GM23338 (cell line): ENCODE results near the gene ADGRB2. TPM values are rescaled to one million over a fixed set of nuclear protein-coding genes. Genes with fewer than 3 reads are reported as not detected.

Experiments used
- ATAC-seq: fragments of 200-7000 bp; cut with Tn5 transposase; 3 replicates; pipeline ENCODE4 v1.9.1; 2020
- DNase-seq: peaks from one replicate; pipeline ENCODE4 v3.0.0-alpha.2; 2015; ENCODE audit warnings: low spot score
- H2AFZ ChIP-seq: fragments of 200-600 bp; sonication (generic); 2 replicates; pipeline ENCODE4 v1.8.0; 2016; ENCODE audit warnings: antibody characterized with exemption, mild to moderate bottlenecking, moderate library complexity
- H3F3A ChIP-seq: fragments of 200-600 bp; sonication (generic); replicated peaks from 2 replicates; pipeline ENCODE4 v1.8.0; 2017; ENCODE audit warnings: antibody characterized with exemption, mixed run types, low read depth
- H3K27ac ChIP-seq: fragments of 200-600 bp; sonication (generic); 2 replicates; pipeline ENCODE4 v1.6.1; 2016; ENCODE audit warnings: low read depth
- H3K27me3 ChIP-seq: fragments of 200-600 bp; sonication (generic); 2 replicates; pipeline ENCODE4 v1.8.0; 2016; ENCODE audit warnings: mild to moderate bottlenecking, mixed run types, moderate library complexity; ENCODE audit not compliant: insufficient read depth
- H3K36me3 ChIP-seq: fragments of 200-600 bp; sonication (generic); 2 replicates; pipeline ENCODE4 v1.8.0; 2016; ENCODE audit warnings: mild to moderate bottlenecking; ENCODE audit not compliant: insufficient read depth
- H3K4me1 ChIP-seq: fragments of 200-600 bp; sonication (generic); 2 replicates; pipeline ENCODE4 v1.8.0; 2016; ENCODE audit warnings: mild to moderate bottlenecking, moderate library complexity; ENCODE audit not compliant: insufficient read depth
- H3K4me2 ChIP-seq: fragments of 200-600 bp; sonication (generic); 2 replicates; pipeline ENCODE4 v1.7.1; 2017; ENCODE audit warnings: mixed run types
- H3K4me3 ChIP-seq: fragments of 200-600 bp; sonication (generic); 2 replicates; pipeline ENCODE4 v1.6.1; 2016; ENCODE audit warnings: mixed run types
- H3K79me2 ChIP-seq: fragments of 200-600 bp; sonication (generic); replicated peaks from 2 replicates; pipeline ENCODE4 v1.8.0; 2017; ENCODE audit warnings: mild to moderate bottlenecking; ENCODE audit not compliant: insufficient read depth
- H3K9me2 ChIP-seq: fragments of 200-600 bp; sonication (generic); 2 replicates; pipeline ENCODE4 v1.8.0; 2017; ENCODE audit not compliant: insufficient read depth
- H4K20me1 ChIP-seq: fragments of 200-600 bp; sonication (generic); replicated peaks from 2 replicates; pipeline ENCODE4 v1.8.0; 2017; ENCODE audit warnings: mild to moderate bottlenecking; ENCODE audit not compliant: insufficient read depth
- H3K27ac Mint-ChIP-seq: 2 replicates; pipeline ENCODE4 v1.8.0; 2020; ENCODE audit warnings: inconsistent platforms, mild to moderate bottlenecking, moderate library complexity, mixed read lengths
- H3K27me3 Mint-ChIP-seq: 3 replicates; pipeline ENCODE4 v1.8.0; 2022; ENCODE audit warnings: low read depth, mild to moderate bottlenecking, moderate library complexity, mixed read lengths, inconsistent platforms; ENCODE audit not compliant: insufficient read depth, poor library complexity
- H3K36me3 Mint-ChIP-seq: 3 replicates; pipeline ENCODE4 v1.8.0; 2021; ENCODE audit warnings: low read depth, mild to moderate bottlenecking, inconsistent platforms, moderate library complexity, mixed read lengths
- H3K4me1 Mint-ChIP-seq: 3 replicates; pipeline ENCODE4 v1.8.0; 2020; ENCODE audit warnings: mild to moderate bottlenecking, inconsistent platforms, mixed read lengths
- H3K4me3 Mint-ChIP-seq: 3 replicates; pipeline ENCODE4 v1.8.0; 2021; ENCODE audit warnings: moderate library complexity, mild to moderate bottlenecking, inconsistent platforms, mixed read lengths
- H3K9me3 Mint-ChIP-seq: 3 replicates; pipeline ENCODE4 v1.8.0; 2020; ENCODE audit warnings: moderate library complexity, mild to moderate bottlenecking, inconsistent platforms, mixed read lengths
- CREB1 ChIP-seq: fragments of 250-450 bp; sonication (Bioruptor Pico); IDR thresholded peaks from 2 replicates; pipeline ENCODE4 v1.5.0; 2020; ENCODE audit warnings: low read depth, mild to moderate bottlenecking, moderate library complexity
- EZH2phosphoT487 ChIP-seq: fragments of 200-600 bp; sonication (generic); IDR thresholded peaks from one replicate; pipeline ENCODE4 v1.8.1; 2018; ENCODE audit warnings: antibody characterized with exemption; ENCODE audit not compliant: unreplicated experiment
- NANOG ChIP-seq: IDR thresholded peaks from 2 replicates; pipeline ENCODE4 v1.6.1; 2016; ENCODE audit warnings: antibody characterized with exemption, borderline replicate concordance
- STAT1 ChIP-seq: IDR thresholded peaks from one replicate; pipeline ENCODE4 v1.6.1; 2016; ENCODE audit warnings: antibody characterized with exemption; ENCODE audit not compliant: unreplicated experiment
- ZNF331 ChIP-seq: fragments of 250-450 bp; sonication (Bioruptor Pico); IDR thresholded peaks from 2 replicates; pipeline ENCODE4 v1.5.0; 2020; ENCODE audit warnings: low read depth, mild to moderate bottlenecking, moderate library complexity
- polyA plus RNA-seq: library from polyadenylated mRNA; unstranded; fragments of >200 nt; fragmentation: Nextera tagmentation; extraction: Ambion mirVana; gene quantifications from 2 replicates; pipeline ENCODE4 v1.2.1, GENCODE V29; 2016
- total RNA-seq: library from RNA; depleted of rRNA; stranded (reverse); fragments of >200 nt; shearing (Covaris generic); gene quantifications from 2 replicates; pipeline ENCODE4 v1.2.3, GENCODE V29; 2014
- TF ChIP-seq, protein P1 (sequence below): IDR thresholded peaks from 2 replicates; pipeline ENCODE4 v1.6.1; 2016; ENCODE audit warnings: antibody characterized with exemption
- TF ChIP-seq, protein P2 (sequence below): IDR thresholded peaks from one replicate; pipeline ENCODE4 v1.6.1; 2018; ENCODE audit warnings: antibody characterized with exemption; ENCODE audit not compliant: unreplicated experiment
- TF ChIP-seq, protein P3 (sequence below): fragments of 250-450 bp; sonication (Bioruptor Pico); IDR thresholded peaks from 2 replicates; pipeline ENCODE4 v1.5.0; 2020; ENCODE audit warnings: mild to moderate bottlenecking, moderate library complexity

Gene ADGRB2
- total and polyA plus RNA-seq, 2 experiments from 2014 or later = 8.0 to 27.8 TPM

DNA sequence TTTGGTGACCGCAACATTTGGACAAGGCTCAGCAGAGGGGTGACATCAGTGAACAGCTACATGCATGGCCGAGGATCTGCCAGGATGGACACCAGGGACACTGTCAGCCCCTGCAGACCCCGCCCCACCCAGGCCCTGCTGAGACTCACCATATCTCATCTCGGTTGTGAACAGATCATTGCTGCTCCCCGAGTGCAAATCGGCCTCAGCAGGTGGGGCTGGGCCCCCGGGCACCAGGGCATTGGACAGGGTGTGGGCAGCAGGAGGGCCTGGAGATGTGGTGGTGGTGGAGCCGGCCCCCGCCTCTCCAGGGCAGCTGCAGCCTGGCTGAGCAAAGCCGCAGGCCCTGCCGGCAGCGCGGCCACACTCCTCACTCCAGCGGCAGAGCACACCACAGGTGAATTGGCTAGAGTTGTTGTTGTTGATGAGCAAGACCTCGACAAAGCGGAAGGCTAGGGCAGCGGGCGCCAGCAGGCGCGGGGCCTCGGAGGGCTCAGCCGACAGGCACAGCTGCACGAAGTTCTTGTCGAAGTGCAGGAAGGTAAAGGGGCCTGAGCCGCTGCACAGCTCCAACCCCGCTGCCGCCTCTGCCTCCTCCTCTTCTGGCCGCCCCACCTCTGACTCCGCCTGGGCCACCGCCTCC, 8.2 kb downstream of the ADGRB2 start:
- no peak overlapping the region for H2AFZ ChIP-seq
- peaks cover 34% of the 10 kb centered on the region for H3K4me1 ChIP-seq
- no peaks in the 10 kb centered on the region for H3K27me3 ChIP-seq
- Mint-ChIP-seq H3K9me3 (no peaks in the 10 kb centered on the region; the same call in 1 of the 3 replicates), H3K4me1 (peaks cover 53% of the 10 kb centered on the region), H3K4me3 (no peak overlapping the region), H3K36me3 (no peaks in the 10 kb centered on the region; the same call in 2 of the 3 replicates), H3K27me3 (peaks cover 16% of the 10 kb centered on the region), H3K27ac (no peak overlapping the region)
- H3K79me2 ChIP-seq = peaks cover 13% of the 10 kb centered on the region; the same call in 1 of the 2 replicates
- ATAC-seq (no peak), DNase-seq (no peak)
- H3K9me2 ChIP-seq = no peaks in the 10 kb centered on the region
- no peak overlapping the region for H3K4me3 ChIP-seq
- H3K36me3 ChIP-seq = no peaks in the 10 kb centered on the region
- H3K27ac ChIP-seq = no peak overlapping the region
- TF ChIP-seq ZNF331 (CRISPR knock-in tag) = no peak
- TF ChIP-seq, protein P1, sequence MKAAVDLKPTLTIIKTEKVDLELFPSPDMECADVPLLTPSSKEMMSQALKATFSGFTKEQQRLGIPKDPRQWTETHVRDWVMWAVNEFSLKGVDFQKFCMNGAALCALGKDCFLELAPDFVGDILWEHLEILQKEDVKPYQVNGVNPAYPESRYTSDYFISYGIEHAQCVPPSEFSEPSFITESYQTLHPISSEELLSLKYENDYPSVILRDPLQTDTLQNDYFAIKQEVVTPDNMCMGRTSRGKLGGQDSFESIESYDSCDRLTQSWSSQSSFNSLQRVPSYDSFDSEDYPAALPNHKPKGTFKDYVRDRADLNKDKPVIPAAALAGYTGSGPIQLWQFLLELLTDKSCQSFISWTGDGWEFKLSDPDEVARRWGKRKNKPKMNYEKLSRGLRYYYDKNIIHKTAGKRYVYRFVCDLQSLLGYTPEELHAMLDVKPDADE = no peak
- no peak for TF ChIP-seq CREB1 (CRISPR knock-in tag)
- TF ChIP-seq STAT1 = no peak
- TF ChIP-seq NANOG = no peak
- no peak overlapping the region for H3K4me2 ChIP-seq
- peaks cover 10% of the 10 kb centered on the region for H3F3A ChIP-seq
- peaks cover 3% of the 10 kb centered on the region; the same call in 1 of the 2 replicates for H4K20me1 ChIP-seq

DNA sequence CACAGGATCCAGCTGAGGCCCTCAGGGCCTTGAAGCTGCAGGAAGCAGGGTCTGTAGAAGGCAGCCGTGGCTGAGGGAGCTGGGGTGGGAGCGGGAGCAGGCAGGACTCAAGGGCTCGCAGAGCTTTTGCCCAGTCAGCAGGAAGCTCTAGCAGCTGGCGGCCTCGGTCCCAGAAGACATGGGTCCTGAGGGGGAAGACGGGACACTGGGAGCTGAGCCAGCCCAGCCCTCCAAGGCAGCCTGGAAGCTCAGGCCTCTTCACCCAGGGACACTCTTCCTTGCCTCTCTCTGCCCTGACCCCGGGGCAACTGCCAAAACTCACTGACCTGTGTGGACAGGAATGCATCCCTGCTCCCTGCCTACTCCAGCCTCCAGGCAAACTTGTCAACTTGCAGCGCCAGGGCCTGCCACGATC, 8.9 kb downstream of the ADGRB2 start:
- H3K36me3 ChIP-seq = no peaks in the 10 kb centered on the region
- Mint-ChIP-seq H3K4me3 (no peak overlapping the region), H3K4me1 (peaks cover 59% of the 10 kb centered on the region), H3K36me3 (no peaks in the 10 kb centered on the region; the same call in 2 of the 3 replicates), H3K27ac (no peak overlapping the region), H3K27me3 (peaks cover 18% of the 10 kb centered on the region), H3K9me3 (no peaks in the 10 kb centered on the region; the same call in 1 of the 3 replicates)
- H3F3A ChIP-seq = peaks cover 9% of the 10 kb centered on the region; the same call in 1 of the 2 replicates
- no peak overlapping the region for H3K4me2 ChIP-seq
- H3K4me3 ChIP-seq = no peak overlapping the region
- H3K27me3 ChIP-seq = no peaks in the 10 kb centered on the region
- DNase-seq = no peak
- H3K4me1 ChIP-seq = peaks cover 33% of the 10 kb centered on the region
- H3K79me2 ChIP-seq = peaks cover 13% of the 10 kb centered on the region; the same call in 1 of the 2 replicates
- no peak overlapping the region for H2AFZ ChIP-seq
- H3K27ac ChIP-seq = no peak overlapping the region
- ATAC-seq = no peak
- peaks cover 3% of the 10 kb centered on the region; the same call in 1 of the 2 replicates for H4K20me1 ChIP-seq
- no peaks in the 10 kb centered on the region for H3K9me2 ChIP-seq
- TF ChIP-seq, protein P2, sequence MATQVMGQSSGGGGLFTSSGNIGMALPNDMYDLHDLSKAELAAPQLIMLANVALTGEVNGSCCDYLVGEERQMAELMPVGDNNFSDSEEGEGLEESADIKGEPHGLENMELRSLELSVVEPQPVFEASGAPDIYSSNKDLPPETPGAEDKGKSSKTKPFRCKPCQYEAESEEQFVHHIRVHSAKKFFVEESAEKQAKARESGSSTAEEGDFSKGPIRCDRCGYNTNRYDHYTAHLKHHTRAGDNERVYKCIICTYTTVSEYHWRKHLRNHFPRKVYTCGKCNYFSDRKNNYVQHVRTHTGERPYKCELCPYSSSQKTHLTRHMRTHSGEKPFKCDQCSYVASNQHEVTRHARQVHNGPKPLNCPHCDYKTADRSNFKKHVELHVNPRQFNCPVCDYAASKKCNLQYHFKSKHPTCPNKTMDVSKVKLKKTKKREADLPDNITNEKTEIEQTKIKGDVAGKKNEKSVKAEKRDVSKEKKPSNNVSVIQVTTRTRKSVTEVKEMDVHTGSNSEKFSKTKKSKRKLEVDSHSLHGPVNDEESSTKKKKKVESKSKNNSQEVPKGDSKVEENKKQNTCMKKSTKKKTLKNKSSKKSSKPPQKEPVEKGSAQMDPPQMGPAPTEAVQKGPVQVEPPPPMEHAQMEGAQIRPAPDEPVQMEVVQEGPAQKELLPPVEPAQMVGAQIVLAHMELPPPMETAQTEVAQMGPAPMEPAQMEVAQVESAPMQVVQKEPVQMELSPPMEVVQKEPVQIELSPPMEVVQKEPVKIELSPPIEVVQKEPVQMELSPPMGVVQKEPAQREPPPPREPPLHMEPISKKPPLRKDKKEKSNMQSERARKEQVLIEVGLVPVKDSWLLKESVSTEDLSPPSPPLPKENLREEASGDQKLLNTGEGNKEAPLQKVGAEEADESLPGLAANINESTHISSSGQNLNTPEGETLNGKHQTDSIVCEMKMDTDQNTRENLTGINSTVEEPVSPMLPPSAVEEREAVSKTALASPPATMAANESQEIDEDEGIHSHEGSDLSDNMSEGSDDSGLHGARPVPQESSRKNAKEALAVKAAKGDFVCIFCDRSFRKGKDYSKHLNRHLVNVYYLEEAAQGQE = no peak
- no peak for TF ChIP-seq EZH2phosphoT487
- TF ChIP-seq, protein P3, sequence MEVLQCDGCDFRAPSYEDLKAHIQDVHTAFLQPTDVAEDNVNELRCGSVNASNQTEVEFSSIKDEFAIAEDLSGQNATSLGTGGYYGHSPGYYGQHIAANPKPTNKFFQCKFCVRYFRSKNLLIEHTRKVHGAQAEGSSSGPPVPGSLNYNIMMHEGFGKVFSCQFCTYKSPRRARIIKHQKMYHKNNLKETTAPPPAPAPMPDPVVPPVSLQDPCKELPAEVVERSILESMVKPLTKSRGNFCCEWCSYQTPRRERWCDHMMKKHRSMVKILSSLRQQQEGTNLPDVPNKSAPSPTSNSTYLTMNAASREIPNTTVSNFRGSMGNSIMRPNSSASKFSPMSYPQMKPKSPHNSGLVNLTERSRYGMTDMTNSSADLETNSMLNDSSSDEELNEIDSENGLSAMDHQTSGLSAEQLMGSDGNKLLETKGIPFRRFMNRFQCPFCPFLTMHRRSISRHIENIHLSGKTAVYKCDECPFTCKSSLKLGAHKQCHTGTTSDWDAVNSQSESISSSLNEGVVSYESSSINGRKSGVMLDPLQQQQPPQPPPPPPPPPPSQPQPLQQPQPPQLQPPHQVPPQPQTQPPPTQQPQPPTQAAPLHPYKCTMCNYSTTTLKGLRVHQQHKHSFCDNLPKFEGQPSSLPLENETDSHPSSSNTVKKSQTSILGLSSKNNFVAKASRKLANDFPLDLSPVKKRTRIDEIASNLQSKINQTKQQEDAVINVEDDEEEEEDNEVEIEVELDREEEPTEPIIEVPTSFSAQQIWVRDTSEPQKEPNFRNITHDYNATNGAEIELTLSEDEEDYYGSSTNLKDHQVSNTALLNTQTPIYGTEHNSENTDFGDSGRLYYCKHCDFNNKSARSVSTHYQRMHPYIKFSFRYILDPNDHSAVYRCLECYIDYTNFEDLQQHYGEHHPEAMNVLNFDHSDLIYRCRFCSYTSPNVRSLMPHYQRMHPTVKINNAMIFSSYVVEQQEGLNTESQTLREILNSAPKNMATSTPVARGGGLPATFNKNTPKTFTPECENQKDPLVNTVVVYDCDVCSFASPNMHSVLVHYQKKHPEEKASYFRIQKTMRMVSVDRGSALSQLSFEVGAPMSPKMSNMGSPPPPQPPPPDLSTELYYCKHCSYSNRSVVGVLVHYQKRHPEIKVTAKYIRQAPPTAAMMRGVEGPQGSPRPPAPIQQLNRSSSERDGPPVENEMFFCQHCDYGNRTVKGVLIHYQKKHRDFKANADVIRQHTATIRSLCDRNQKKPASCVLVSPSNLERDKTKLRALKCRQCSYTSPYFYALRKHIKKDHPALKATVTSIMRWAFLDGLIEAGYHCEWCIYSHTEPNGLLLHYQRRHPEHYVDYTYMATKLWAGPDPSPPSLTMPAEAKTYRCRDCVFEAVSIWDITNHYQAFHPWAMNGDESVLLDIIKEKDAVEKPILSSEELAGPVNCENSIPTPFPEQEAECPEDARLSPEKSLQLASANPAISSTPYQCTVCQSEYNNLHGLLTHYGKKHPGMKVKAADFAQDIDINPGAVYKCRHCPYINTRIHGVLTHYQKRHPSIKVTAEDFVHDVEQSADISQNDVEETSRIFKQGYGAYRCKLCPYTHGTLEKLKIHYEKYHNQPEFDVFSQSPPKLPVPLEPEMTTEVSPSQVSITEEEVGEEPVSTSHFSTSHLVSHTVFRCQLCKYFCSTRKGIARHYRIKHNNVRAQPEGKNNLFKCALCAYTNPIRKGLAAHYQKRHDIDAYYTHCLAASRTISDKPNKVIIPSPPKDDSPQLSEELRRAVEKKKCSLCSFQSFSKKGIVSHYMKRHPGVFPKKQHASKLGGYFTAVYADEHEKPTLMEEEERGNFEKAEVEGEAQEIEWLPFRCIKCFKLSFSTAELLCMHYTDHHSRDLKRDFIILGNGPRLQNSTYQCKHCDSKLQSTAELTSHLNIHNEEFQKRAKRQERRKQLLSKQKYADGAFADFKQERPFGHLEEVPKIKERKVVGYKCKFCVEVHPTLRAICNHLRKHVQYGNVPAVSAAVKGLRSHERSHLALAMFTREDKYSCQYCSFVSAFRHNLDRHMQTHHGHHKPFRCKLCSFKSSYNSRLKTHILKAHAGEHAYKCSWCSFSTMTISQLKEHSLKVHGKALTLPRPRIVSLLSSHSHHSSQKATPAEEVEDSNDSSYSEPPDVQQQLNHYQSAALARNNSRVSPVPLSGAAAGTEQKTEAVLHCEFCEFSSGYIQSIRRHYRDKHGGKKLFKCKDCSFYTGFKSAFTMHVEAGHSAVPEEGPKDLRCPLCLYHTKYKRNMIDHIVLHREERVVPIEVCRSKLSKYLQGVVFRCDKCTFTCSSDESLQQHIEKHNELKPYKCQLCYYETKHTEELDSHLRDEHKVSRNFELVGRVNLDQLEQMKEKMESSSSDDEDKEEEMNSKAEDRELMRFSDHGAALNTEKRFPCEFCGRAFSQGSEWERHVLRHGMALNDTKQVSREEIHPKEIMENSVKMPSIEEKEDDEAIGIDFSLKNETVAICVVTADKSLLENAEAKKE = no peak
- TF ChIP-seq, protein P1 = no peak
- TF ChIP-seq STAT1 = no peak
